CD4-positive, alpha-beta T cell treated with Interferon alpha-2 for 1 hour (primary cell): Measurements from ENCODE around the gene QSER1.
"Not testable (repeated sequence)": the region's sequence is repeated elsewhere in the genome, so short reads cannot be mapped to it uniquely, and the experiment has no call there.

Experiments
- DNase-seq, 2 donors: peaks; one replicate each; pipeline ENCODE4 v3.0.0-alpha.2; 2020 to 2022

Gene QSER1

DNA sequence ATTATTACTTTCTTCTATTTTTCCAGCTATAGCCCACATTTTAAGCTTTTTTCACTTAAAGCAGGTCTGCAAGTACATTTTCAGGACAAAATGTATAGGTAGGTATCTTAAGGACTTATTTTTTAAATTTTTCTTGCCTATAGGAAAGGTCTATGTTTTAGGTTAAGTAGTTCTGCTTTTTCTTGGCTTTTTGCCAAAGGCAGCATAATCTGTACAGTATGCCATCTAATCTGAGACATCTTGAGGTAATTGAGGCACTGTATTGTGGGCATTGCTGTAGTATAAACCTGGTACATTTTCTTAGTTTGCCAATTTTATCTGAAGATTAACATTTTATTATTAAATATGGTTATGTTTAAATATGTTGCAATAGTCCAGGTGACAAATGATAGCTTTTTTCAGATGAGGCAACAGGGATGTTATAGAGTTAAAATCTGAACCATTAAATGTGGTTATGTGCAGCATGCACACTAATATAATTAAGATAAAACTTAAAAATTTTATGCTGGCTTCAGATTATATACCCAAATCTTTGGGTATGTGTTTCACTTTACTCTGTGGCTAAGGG, 42.9 kb downstream of the QSER1 start:
- DNase-seq: no peak

DNA sequence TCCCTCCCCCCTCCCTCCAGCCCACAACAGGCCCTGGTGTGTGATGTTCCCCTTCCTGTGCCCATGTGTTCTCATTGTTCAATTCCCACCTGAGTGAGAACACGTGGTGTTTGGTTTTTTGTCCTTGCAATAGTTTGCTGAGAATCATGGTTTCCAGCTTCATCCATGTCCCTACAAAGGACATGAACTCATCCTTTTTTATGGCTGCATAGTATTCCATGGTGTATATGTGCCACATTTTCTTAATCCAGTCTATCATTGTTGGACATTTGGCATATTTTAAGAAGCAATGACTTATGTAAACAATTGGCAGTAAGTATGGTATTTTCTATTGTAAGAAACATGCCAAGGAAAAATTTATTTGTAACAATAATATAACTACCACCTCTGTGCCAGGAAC, 43.6 kb downstream of the QSER1 start:
- not testable (repeated sequence) for DNase-seq

DNA sequence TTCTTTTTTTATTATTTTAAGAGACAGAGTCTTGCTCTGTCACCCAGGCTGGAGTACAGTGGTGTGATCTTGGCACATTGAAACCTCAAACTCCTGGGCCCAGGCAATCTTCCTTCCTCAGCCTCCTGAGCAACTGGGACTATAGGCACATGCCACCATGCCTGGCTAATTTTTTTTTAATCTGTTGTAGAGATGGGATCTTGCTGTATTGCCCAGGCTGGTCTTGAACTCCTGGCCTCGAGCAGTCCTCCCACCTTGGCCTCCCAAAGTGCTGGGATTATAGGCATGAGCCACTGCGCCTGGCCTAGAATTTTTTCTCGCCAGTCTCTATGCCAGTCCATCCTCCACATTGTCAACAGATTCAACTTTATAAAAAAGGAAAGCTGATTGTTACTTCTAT, 44.7 kb downstream of the QSER1 start:
- DNase-seq: not testable (repeated sequence)

DNA sequence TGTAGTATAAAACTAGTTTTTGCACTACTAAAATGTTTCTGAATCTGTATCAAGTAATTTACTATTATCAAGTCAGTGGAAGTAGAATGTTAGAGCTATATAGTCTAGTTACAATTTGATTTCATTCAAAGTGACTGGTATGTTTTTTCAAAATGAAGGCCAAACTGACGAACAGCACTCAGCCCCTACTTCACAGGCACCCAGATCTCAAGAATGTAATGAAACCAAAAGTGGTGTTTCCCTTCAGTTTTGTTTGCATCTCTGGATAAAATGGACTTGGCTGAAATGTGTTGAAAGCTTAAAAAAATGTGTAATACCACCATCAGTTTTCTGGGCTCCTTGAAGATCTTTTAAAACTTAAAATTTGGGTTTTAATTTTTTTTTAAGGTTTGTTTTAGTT, 46.4 kb downstream of the QSER1 start:
- no peak for DNase-seq

DNA sequence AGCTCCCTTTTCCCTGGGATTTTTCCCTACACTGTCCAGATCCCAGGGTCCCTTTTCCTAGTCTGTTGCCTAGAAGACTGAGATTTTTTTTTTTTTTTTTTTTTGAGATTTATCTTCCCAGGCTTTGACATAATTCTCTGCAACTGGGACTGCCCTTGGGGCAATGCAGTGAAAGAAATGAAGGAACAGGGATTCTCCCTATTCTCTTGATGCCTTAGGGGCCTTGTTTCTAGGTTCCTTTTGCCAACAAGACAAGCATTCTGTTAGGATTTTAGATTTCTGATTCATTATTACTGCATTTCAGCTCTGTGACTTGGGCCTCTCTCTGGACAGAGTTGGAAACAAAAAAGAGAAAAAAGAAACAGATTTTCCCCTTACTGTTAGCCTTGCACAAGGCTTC, 47.3 kb downstream of the QSER1 start:
- DNase-seq: no peak

DNA sequence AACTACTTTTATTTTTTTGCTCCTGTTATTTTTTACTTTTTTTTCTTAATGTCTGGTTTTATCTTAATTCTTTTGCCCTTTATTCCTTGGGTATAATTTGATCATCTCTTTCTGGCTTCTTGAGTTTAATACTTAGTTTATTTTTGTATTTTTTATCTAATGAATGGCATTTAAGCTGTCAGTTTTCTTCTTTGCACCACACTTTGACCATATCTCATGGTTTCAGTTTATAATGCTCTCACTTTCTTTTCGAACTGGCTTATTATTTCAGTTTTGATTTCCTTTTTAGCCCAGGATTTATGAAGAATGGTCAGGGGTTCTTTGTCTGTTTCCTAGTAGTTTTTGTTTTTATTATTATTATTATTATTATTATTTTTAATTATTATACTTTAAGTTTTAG, 48.3 kb downstream of the QSER1 start:
- DNase-seq: no peak

DNA sequence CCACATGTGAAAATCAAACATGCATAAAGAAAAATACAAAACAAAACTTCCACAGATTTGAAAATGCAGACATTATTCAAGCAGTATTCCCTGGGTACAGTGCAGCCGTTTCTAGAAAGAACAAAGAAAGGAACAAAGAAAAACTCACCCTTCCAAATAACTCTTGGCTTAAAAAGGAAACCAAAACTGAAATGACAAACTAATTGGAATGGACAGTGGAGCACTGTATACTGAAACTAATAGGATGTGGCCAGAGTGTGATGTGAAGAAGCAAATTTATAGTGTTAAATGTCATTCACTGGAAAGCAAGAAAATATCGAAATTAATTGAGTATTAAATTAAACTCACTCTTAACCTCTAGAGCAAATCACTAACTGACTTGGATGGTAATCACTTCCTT, 55.4 kb downstream of the QSER1 start:
- DNase-seq: no peak

DNA sequence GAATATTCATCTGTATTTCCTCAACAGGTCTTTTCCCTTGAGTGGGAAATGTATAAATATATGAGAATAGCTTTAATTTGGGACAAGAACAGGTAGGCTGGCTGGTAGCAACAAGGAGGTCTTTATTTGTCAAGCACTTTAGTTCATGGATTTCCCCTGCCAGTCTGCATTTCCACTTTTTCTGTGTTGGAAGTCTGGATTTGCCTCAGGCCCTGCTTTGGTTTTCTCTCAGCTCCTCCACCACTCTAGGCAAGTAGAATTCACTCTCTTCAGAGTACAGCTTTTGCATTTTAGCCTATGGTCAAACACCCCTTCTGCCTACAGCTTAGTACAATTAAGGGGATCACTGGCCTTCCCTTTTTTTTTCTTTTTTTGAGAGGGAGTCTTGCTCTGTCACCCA, 57.1 kb downstream of the QSER1 start:
- no peak for DNase-seq

DNA sequence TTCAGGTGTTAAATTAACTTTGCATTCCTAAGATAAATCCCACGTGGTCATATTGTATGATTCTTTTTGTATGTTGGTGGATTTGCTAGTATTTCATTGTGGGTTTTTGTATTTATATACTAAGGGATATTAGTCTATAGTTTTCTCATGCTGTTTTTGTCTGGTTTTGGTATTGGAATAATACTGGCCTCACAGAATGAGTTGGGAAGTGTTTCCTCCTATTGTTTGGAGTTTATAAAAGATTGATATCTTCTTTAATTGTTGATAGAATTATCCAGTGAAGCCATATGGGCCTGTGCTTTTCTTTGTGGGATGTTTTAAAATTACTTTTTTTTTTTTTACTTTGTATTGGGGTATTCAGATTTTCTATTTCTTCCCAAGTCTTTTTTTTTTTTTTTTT, 59.8 kb downstream of the QSER1 start:
- DNase-seq: no peak

DNA sequence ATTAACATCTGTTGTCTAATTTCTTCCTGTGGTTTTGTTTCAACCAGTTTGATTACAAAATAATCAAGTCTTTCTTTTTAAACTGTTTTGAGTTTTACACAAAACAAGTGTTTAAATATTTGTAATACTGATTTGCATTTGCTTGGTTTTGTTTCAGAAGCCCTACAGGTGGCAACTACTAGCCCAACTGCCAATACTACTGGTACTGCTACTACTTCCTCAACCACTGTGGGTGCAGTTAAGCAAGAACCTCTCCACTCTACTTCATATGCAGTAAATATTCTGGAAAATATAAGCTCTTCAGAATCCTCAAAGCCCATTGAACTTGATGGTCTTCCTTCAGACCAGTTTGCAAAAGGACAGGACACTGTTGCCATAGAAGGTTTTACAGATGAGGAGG, 61.1 kb downstream of the QSER1 start:
- DNase-seq: no peak

DNA sequence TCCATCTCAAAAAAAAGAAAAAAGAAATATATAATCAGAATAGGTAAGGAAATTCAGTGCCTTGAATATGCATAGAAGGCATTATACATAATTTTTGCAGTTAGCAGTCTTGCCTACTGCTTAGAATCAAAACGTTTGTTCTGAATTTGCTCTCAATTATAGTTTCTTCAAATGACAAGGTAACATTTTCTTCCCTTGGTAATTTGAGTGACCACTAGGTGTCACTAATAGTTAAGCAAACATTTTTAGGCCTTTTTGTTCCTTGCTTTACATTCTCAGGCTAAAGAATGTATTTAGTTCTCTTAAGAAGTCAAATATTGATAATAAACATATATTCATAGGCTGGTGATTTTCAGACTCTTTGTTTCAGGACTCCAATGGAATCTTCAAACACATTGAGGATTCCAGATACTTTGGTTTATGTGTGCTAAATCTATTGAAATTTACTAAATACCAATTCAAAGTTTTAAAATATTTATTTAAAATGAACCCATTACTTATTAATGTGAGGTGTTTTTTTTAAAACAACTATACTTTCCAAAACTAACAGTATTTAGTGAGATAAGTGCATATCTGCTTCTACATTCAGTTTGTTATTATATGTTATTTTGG, 68.0 kb downstream of the QSER1 start:
- peak in 1 of 2 donors; percentile 64 for DNase-seq

DNA sequence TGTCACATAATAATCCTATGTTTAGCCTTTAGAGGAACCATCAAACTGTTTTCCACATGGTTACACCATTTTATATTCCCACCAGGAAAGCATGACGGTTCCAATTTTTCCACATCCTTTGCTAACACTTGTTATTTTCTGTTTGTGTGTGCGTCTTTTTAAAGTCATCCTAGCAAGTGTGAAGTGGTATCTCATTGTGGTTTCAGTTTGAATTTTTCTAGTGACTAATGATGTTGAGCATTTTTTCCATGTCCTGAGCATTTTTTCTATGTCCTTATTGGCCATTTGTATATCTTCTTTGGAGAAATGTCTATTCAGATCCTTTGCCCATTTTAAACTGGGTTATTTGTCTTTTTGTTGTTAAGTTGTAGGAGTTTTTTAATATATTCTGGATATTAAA, 69.4 kb downstream of the QSER1 start:
- no peak for DNase-seq

DNA sequence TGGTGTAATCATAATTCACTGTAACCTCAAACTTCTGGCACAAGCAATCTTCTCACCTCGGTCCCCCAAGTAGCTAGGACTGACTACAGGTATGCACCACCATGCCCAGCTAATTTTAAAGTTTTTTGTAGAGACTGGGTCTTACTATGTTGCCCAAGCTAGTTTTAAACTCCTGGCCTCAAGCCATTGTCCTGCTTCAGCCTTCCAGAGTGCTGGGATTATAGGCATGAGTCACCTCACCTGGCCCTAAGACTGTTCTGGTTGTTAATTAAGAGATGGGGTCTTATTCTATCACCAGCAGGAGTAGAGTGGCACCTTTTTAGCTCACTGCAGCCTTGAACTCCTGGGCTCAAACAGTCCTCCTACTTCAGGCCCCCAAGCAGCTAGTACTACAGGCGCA, 71.1 kb downstream of the QSER1 start:
- DNase-seq: no peak

DNA sequence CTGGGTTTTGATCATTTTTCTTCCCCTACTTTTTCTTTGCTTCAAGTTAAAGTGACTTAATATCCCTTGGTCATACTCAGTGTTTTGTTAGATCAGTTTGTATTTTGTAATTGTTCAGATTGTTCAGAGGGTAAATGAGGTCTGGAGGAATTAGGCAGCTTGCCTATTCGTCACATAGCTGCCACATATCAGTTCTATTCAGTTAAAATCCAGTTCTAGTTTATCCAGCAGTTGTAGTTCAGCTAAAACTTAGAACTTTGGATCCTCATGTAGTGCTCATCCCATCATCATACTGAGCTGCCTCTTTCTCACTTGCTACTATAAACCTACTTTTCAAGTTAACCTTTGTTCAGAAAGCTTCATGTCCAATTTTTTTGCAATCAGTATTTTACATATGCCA, 75.9 kb downstream of the QSER1 start:
- DNase-seq: no peak

DNA sequence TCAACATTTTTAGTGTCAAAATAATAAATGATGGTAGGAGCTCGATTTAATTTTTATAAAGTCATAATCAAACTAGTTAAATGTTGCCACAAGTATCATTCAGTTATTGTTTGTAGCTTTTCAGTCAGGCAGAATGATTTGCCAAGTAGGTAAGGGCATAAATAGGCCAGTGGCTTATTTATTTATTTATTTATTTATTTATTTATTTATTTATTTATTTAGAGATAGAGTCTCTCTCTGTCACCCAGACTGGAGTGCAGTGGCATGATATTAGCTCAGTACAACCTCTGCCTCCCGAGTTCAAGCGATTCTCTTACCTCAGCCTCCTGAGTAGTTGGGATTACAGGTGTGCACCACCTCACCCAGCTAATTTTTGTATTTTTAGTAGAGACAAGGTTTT, 79.6 kb downstream of the QSER1 start:
- DNase-seq: not testable (repeated sequence)

DNA sequence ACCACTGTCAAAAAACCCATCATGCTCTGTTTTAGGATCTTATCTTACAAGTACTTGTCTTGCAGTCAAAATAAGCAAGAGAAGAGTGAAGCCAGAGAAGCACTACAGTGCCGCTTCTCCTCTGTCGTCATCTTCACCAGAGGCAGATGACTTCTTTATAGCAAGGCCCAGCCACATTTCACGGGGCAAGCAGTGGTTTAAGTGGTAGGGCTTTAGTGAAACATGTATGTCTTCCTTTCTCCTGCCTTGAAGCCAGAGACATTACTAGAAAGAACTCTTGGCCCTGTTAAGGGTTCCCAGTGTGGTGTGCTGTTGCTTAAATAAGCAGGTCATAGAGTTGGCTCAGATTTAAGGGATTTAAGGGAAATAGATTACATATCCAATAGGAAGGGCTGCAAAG, 80.2 kb downstream of the QSER1 start:
- DNase-seq: no peak

DNA sequence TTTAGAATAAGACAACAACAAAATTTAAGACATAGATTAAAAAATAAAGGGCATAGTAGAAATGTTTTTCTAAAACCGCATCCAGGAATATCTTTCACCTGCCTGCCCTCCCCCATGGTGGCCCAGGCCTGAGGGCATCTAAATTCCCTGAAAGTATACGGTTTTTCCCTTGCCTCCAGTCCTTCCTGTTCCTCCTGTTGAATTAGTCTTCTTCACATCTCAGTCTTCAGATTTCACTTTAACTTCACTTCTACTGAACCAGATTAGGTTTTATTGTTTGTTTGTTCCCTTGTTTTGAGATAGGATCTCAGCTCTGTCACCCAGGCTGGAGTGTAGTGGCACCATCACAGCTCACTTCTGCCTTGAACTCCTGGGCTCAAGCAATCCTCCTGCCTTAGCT, 90.0 kb downstream of the QSER1 start:
- DNase-seq: no peak

DNA sequence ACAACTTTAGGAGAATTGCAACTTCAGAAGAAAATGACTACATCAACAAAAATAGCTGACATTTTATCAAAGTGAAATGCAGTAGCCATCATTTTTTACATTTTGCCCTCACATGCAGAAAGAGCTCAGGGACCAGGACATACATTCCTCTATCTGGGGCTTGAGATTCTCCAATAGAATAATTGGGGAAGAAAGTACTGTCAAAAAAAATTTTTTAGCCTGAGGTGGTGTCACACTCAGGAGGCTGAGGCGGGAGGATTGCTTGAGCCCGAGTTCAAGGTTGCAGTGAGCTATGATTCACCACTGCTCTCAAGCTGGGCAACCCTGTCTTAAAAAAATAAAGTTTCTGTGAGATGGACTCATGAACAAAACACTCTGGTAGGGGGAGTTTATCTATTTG, 90.9 kb downstream of the QSER1 start:
- no peak for DNase-seq

DNA sequence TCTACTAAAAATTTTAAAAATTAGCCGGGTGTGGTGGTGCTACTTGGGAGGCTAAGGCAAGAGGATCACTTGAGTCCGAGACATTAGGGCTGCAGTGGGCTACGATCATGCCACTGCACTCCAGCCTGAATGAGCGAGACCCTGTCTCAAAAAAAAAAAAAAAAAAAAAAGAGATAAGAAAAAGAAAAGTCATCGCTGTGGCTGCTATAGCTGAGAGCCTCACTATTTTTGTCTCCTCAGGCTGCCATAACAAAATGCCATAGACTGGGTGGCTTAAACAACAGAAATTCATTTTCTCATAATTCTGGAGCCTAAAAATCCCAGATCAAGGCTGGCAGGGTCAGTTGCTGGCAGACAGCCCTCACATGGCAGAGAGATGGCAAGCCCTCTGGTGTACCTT, 93.0 kb downstream of the QSER1 start:
- DNase-seq: no peak

DNA sequence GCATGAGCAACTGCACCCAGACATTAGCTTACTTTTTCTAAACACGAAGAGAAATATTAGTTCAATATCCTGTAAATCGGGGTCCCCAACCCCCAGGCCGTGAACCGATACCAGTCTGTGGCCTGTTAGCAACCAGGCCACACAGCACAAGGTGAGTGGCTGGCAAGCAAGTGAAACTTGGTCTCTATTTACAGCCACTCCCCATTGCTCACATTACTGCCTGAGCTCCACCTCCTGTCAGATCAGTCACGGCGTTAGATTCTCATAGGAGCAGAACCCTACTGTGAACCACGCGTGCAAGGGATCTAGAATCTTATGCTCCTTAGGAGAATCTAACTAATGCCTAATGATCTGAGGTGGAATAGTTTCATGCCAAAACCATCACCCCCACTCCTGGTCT, 95.2 kb downstream of the QSER1 start:
- DNase-seq: no peak

DNA sequence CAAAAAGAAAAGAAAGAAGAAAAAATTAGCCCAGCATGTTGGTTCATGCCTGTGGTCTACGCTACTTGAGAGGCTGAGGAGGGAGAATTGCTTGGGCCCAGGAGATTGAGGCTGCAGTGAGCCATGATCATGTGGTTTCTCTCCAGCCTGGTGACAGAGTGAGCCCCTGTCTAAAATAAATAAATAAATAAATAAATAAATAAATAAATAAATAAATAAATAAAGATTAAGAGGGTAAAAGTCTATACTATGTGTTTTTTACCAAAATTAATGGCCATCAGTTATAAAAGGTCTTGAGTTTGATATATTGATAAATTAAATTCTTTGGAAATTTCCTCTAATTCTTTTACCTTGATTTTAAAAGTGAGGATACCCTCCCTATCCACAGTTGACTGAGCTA, 97.9 kb downstream of the QSER1 start:
- DNase-seq: no peak

DNA sequence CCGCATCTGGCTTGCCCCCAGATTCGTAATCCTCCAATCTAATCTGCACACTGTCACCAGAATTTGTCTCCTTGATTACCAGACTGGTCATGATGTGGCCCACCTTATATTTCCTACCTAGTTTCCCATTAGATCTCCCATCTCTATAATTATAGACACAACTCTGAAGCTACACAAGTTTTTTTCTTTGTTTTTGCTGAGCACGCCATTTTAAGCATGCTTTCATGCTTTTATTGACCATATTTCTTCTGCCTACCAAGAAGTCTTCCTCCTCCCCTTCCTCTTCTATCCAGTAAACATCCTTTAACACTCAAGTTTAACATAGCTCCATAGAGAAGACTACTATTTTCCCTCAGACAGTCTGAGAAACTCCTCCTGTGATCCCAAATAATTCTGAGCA, 98.8 kb downstream of the QSER1 start:
- DNase-seq: no peak

DNA sequence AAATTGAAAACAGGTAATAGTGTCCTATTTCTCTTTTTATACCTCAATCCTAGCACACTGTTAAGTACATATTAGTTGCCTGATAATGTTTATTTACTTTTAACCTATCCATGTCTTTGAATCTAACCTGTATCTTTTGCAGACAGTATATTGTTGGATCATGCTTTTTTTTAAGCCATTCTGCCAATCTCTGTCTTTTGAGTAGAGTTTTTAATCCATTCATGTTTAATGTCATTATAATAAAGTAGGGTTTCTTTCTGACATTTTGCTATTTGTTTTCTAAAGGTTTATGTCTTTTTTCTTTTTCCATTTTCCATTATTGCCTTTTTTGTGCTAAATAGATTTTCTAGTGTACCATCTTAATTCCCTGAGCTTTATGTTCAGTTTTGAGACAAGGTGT, 99.3 kb downstream of the QSER1 start:
- DNase-seq: no peak

DNA sequence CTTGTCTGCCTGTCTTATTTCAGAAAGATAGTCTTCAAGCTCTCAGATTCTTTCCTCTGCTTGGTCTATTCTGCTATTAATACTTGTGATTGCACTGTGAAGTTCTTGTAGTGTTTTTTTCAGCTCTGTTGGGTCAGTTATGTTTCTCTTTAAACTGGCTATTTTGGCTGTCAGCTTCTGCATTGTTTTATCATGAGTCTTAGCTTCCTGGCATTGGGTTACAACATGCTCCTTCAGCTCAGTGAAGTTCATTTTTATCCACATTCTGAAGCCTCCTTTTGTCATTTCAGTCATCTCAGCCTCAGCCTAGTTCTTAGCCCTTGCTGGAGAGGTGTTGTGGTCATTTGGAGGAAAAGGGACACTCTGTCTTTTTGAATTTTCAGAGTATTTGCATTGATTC, 107.6 kb downstream of the QSER1 start:
- DNase-seq: no peak

DNA sequence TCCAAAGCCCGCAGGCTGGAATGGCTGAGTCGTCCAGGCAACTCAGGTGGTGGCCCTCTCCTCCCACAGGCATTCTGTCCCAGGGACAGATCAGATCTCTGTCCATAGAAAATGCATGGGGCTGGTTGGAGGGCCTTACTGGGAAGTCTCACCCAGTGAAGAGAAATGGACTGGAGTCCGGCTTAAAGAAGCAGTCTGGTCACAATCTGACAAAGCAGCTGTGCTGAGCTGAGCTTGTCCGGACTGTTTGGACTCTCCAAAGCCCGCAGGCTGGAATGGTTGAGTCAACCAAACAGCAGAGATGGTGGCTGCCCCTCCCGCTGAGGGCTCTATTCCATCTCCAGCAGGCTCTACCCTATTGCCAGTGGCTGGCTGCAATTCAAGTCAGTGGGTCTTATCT, 108.7 kb downstream of the QSER1 start:
- no peak for DNase-seq
